GM12878 (cell line): ENCODE data around the gene TMEM167A. TPM values are rescaled to one million over a fixed set of nuclear protein-coding genes. Genes with fewer than 3 reads are reported as not detected.

Experiments used
- ATAC-seq: fragments of 200-7000 bp; cut with Tn5 transposase; 3 replicates; pipeline ENCODE4 v1.9.1; 2020; ENCODE audit warnings: mild to moderate bottlenecking, moderate library complexity
- BruUV-seq: library from RNA; stranded (reverse); fragments of 400-500 nt; replicated peaks from 2 replicates; lab custom pipeline; 2021; lab: Mats Ljungman, UMichigan
- CTCF ChIA-PET: fragments of 300-600 bp; sonication (Branson Sonifier 250); formaldehyde crosslinking; extraction: SDS; loops from one replicate; lab custom pipeline; 2021; ENCODE audit warnings: inconsistent platforms; lab: Yijun Ruan, JAX
- POLR2A ChIA-PET: fragments of 350-600 bp; formaldehyde crosslinking; extraction: SDS; loops from one replicate; lab custom pipeline; 2021; ENCODE audit warnings: inconsistent platforms; lab: Charles Lee
- RAD21 ChIA-PET: fragments of 300-600 bp; sonication (Branson Sonifier 250); formaldehyde crosslinking; loops from one replicate; lab custom pipeline; 2023; ENCODE audit warnings: antibody characterized with exemption; ENCODE audit not compliant: unreplicated experiment; lab: Charles Lee
- SMC1A ChIA-PET: fragments of 300-600 bp; sonication (Branson Sonifier 250); formaldehyde crosslinking; loops from one replicate; lab custom pipeline; 2023; ENCODE audit not compliant: unreplicated experiment, uncharacterized antibody; lab: Charles Lee
- DNase-seq: peaks from one replicate; pipeline ENCODE4 v3.0.0-alpha.2; 2011; ENCODE audit warnings: low read depth, low spot score
- FAIRE-seq: peaks from 3 replicates; lab custom pipeline; 2011; peaks lifted over from hg19 to GRCh38; lab: Jason Lieb, UNC
- H2AFZ ChIP-seq: 2 replicates; pipeline ENCODE4 v1.6.0; 2011; ENCODE audit warnings: low read depth, low read length, control low read depth; ENCODE audit not compliant: control insufficient read depth
- H3K27ac ChIP-seq: 2 replicates; pipeline ENCODE4 v1.5.1; 2011; ENCODE audit warnings: control low read depth; ENCODE audit not compliant: control insufficient read depth, insufficient read depth
- H3K27me3 ChIP-seq, 2 experiments: replicated peaks in 1 of 2; 2 replicates each; pipeline versions ENCODE4 v1.6.0 to v1.6.1; 2011; ENCODE audit warnings: low read length in 1 of 2; ENCODE audit not compliant: control insufficient read depth in 2 of 2, insufficient read depth in 2 of 2
- H3K36me3 ChIP-seq, 2 experiments: 2 replicates each; pipeline ENCODE4 v1.5.1; 2011; ENCODE audit warnings: low read length in 1 of 2; ENCODE audit not compliant: control insufficient read depth in 2 of 2, insufficient read depth in 2 of 2
- H3K4me1 ChIP-seq: 2 replicates; pipeline ENCODE4 v1.6.1; 2011; ENCODE audit warnings: mild to moderate bottlenecking, low read length, moderate library complexity, mixed read lengths; ENCODE audit not compliant: control insufficient read depth, insufficient read depth
- H3K4me2 ChIP-seq: 2 replicates; pipeline ENCODE4 v1.6.0; 2011; ENCODE audit warnings: control low read depth; ENCODE audit not compliant: control insufficient read depth, insufficient read depth
- H3K4me3 ChIP-seq: fragments of 200-600 bp; sonication (generic); 2 replicates; pipeline ENCODE4 v1.5.1; 2016
- H3K79me2 ChIP-seq: 2 replicates; pipeline ENCODE4 v1.6.0; 2011; ENCODE audit warnings: low read length; ENCODE audit not compliant: control insufficient read depth, insufficient read depth
- H3K9ac ChIP-seq: 2 replicates; pipeline ENCODE4 v1.8.0; 2011; ENCODE audit warnings: low read length, control low read depth, mixed read lengths; ENCODE audit not compliant: control insufficient read depth, insufficient read depth
- H3K9me3 ChIP-seq: replicated peaks from 3 replicates; pipeline ENCODE4 v1.5.1; 2011; ENCODE audit warnings: mild to moderate bottlenecking, low read length; ENCODE audit not compliant: control insufficient read depth, insufficient read depth
- H4K20me1 ChIP-seq: 2 replicates; pipeline ENCODE4 v1.6.0; 2011; ENCODE audit not compliant: control insufficient read depth, insufficient read depth
- CHD4 ChIP-seq: fragments of 200-600 bp; sonication (generic); IDR thresholded peaks from 2 replicates; pipeline ENCODE4 v1.6.1; 2016; ENCODE audit warnings: mild to moderate bottlenecking
- CREM ChIP-seq: IDR thresholded peaks from 2 replicates; pipeline ENCODE4 v1.6.1; 2014; ENCODE audit warnings: antibody characterized with exemption, low read depth
- HDAC2 ChIP-seq: fragments of 200-600 bp; sonication (generic); IDR thresholded peaks from 2 replicates; pipeline ENCODE4 v1.6.1; 2017
- MEF2B ChIP-seq: fragments of 450-650 bp; IDR thresholded peaks from 2 replicates; pipeline ENCODE4 v1.6.1; 2018; ENCODE audit warnings: mild to moderate bottlenecking, moderate library complexity; ENCODE audit not compliant: partially characterized antibody, poor library complexity, severe bottlenecking
- MXI1 ChIP-seq: fragments of 150-350 bp; IDR thresholded peaks from 2 replicates; pipeline ENCODE4 v1.6.1; 2011; ENCODE audit warnings: low read depth, mild to moderate bottlenecking, inconsistent platforms, low read length, improper control_type of control experiment
- NFYB ChIP-seq: IDR thresholded peaks from 2 replicates; pipeline ENCODE4 v1.6.1; 2011; ENCODE audit warnings: low read depth, mild to moderate bottlenecking, low read length, improper control_type of control experiment, moderate library complexity; ENCODE audit not compliant: insufficient read depth
- PML ChIP-seq: IDR thresholded peaks from 2 replicates; pipeline ENCODE4 v1.6.1; 2012; ENCODE audit warnings: low read length, inconsistent platforms
- POLR2AphosphoS5 ChIP-seq: IDR thresholded peaks from 2 replicates; pipeline ENCODE4 v1.6.1; 2011; ENCODE audit warnings: mild to moderate bottlenecking, low read length, inconsistent platforms
- POU2F2 ChIP-seq: IDR thresholded peaks from 3 replicates; pipeline ENCODE4 v1.6.1; 2011; ENCODE audit warnings: low read depth, mild to moderate bottlenecking, low read length, borderline replicate concordance
- RAD21 ChIP-seq: IDR thresholded peaks from 2 replicates; pipeline ENCODE4 v1.6.1; 2011; ENCODE audit warnings: mild to moderate bottlenecking, low read depth, low read length, moderate library complexity; ENCODE audit not compliant: insufficient read depth
- RELB ChIP-seq: fragments of 450-650 bp; IDR thresholded peaks from 2 replicates; pipeline ENCODE4 v1.6.1; 2017; ENCODE audit warnings: low read depth, mild to moderate bottlenecking, moderate library complexity
- SUPT20H ChIP-seq: IDR thresholded peaks from 2 replicates; pipeline ENCODE4 v1.6.1; 2011; ENCODE audit warnings: low read depth, mild to moderate bottlenecking, low read length, moderate library complexity, borderline replicate concordance; ENCODE audit not compliant: control insufficient read depth
- WGBS: methylation state at CpG from one replicate; pipeline ENCODE4 v1.1.6; 2016; ENCODE audit warnings: low lambda C conversion rate; ENCODE audit not compliant: insufficient replicate concordance, insufficient coverage; ENCODE audit errors: missing lambda C conversion rate; 5-methylcytosine and 5-hydroxymethylcytosine counted together
- in situ Hi-C: fragments of 300-500 bp; cut with MboI; formaldehyde crosslinking; loops from 9 replicates; pipeline ENCODE4 v1.14.3; 2018; ENCODE audit warnings: mixed read lengths
- intact Hi-C: fragments of 100-400 bp; cut with micrococcal nuclease; formaldehyde crosslinking; loops from one replicate; pipeline ENCODE4 v1.14.2; 2022; ENCODE audit not compliant: unreplicated experiment
- polyA plus RNA-seq, 11 experiments: library from polyadenylated mRNA; depleted of rRNA in 4 of 11; unstranded in 6 of 11; stranded (reverse) in 5 of 11; fragments of >200 nt; fragmentation: Nextera tagmentation in 4 of 11; fragmentation: Illumina TruSeq in 1 of 11; extraction: Ambion mirVana in 4 of 11; extraction: Trizol in 1 of 11; gene quantifications; 1 replicate in 1 of 11; 2 replicates in 10 of 11; pipeline versions ENCODE4 v1.2.1 to v1.2.3, GENCODE V29; 2011 to 2016; ENCODE audit warnings: inconsistent platforms in 2 of 11, missing spikeins in 2 of 11, low read depth in 1 of 11
- total RNA-seq, 4 experiments: library from RNA; depleted of rRNA in 3 of 4; stranded (reverse); fragments of >200 nt in 3 of 4; fragmentation: Illumina TruSeq in 1 of 4; extraction: Trizol in 1 of 4; gene quantifications; 2 replicates each; pipeline versions ENCODE4 v1.2.1 to v1.2.3, GENCODE V29; 2013 to 2021
- TF ChIP-seq, protein P1 (sequence below): fragments of 450-650 bp; formaldehyde crosslinking; IDR thresholded peaks from 2 replicates; pipeline ENCODE4 v1.4.0; 2020; ENCODE audit warnings: mild to moderate bottlenecking, moderate library complexity
- TF ChIP-seq, protein P2 (sequence below): fragments of 150-350 bp; IDR thresholded peaks from 2 replicates; pipeline ENCODE4 v1.6.1; 2016; ENCODE audit warnings: low read depth, low read length

Gene TMEM167A
- total and polyA plus RNA-seq, 10 of the 15 experiments (the other 5 are each of a cell fraction or from before 2014, with no cell fraction given), result 29.5 to 363 (median 85.6) TPM

- Histone ChIP-seq H3K9ac (peak overlapping the region; percentile 85), H3K4me2 (peak overlapping the region; percentile 36; the same call in 1 of the 2 replicates), H3K36me3 (no peaks in the 10 kb centered on the region; a peak in 1 of 4 replicates), H3K27ac (peak overlapping the region; percentile 94), H2AFZ (peak overlapping the region; percentile 84), H3K79me2 (peaks cover 60% of the 10 kb centered on the region), H3K4me3 (peak overlapping the region; percentile 87), H3K9me3 (peaks cover 2% of the 10 kb centered on the region; the same call in 2 of the 3 replicates), H4K20me1 (no peaks in the 10 kb centered on the region), H3K4me1 (no peaks in the 10 kb centered on the region), H3K27me3 (no peaks in the 10 kb centered on the region)
- CTCF ChIA-PET, result interaction anchor here (0.8 to 0.9 kb wide), 2 partner anchors 12 to 352 kb away, joined by 3 read pairs; no protein-coding TSS in a partner anchor
- RAD21 ChIA-PET, result interaction anchor here (0.8 to 2.0 kb wide), 6 partner anchors 16 to 259 kb away, joined by 3 to 4 read pairs (median 3); no protein-coding TSS in a partner anchor
- TSS peak; percentile 89 for BruUV-seq
- in situ Hi-C loops (no loop called here), intact Hi-C loops (loop anchor here (2.0 to 10.0 kb wide), 5 partner anchors 191 to 803 kb away; partner anchors contain the start of gene RPS23)
- ATAC-seq (peak; percentile 12), FAIRE-seq (no peak), DNase-seq (no peak)
- WGBS, result under 1% methylated on average over 14 of the region's 14 CpGs
- SMC1A ChIA-PET, result interaction anchor here (1.2 to 1.9 kb wide), 4 partner anchors 8 to 66 kb away, joined by 3 to 5 read pairs (median 5); no protein-coding TSS in a partner anchor
- POLR2A ChIA-PET, result interaction anchor here (1.2 to 2.3 kb wide), 3 partner anchors 8 to 19 kb away, joined by 3 to 7 read pairs (median 6); no protein-coding TSS in a partner anchor
- TF ChIP-seq SUPT20H (no peak), NFYB (peak; percentile 71), CHD4 (no peak), CREM (no peak), MEF2B (no peak), RAD21 (0 out of 2 replicates have a peak, but pooled peaks have one; percentile 6), PML (0 out of 2 replicates have a peak, but pooled peaks have one; percentile 29), POLR2AphosphoS5 (no peak), HDAC2 (no peak), POU2F2 (no peak), MXI1 (no peak), RELB (no peak)
- TF ChIP-seq, protein P1, sequence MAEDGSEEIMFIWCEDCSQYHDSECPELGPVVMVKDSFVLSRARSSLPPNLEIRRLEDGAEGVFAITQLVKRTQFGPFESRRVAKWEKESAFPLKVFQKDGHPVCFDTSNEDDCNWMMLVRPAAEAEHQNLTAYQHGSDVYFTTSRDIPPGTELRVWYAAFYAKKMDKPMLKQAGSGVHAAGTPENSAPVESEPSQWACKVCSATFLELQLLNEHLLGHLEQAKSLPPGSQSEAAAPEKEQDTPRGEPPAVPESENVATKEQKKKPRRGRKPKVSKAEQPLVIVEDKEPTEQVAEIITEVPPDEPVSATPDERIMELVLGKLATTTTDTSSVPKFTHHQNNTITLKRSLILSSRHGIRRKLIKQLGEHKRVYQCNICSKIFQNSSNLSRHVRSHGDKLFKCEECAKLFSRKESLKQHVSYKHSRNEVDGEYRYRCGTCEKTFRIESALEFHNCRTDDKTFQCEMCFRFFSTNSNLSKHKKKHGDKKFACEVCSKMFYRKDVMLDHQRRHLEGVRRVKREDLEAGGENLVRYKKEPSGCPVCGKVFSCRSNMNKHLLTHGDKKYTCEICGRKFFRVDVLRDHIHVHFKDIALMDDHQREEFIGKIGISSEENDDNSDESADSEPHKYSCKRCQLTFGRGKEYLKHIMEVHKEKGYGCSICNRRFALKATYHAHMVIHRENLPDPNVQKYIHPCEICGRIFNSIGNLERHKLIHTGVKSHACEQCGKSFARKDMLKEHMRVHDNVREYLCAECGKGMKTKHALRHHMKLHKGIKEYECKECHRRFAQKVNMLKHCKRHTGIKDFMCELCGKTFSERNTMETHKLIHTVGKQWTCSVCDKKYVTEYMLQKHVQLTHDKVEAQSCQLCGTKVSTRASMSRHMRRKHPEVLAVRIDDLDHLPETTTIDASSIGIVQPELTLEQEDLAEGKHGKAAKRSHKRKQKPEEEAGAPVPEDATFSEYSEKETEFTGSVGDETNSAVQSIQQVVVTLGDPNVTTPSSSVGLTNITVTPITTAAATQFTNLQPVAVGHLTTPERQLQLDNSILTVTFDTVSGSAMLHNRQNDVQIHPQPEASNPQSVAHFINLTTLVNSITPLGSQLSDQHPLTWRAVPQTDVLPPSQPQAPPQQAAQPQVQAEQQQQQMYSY (CRISPR knock-in tag), result no peak
- TF ChIP-seq, protein P2, sequence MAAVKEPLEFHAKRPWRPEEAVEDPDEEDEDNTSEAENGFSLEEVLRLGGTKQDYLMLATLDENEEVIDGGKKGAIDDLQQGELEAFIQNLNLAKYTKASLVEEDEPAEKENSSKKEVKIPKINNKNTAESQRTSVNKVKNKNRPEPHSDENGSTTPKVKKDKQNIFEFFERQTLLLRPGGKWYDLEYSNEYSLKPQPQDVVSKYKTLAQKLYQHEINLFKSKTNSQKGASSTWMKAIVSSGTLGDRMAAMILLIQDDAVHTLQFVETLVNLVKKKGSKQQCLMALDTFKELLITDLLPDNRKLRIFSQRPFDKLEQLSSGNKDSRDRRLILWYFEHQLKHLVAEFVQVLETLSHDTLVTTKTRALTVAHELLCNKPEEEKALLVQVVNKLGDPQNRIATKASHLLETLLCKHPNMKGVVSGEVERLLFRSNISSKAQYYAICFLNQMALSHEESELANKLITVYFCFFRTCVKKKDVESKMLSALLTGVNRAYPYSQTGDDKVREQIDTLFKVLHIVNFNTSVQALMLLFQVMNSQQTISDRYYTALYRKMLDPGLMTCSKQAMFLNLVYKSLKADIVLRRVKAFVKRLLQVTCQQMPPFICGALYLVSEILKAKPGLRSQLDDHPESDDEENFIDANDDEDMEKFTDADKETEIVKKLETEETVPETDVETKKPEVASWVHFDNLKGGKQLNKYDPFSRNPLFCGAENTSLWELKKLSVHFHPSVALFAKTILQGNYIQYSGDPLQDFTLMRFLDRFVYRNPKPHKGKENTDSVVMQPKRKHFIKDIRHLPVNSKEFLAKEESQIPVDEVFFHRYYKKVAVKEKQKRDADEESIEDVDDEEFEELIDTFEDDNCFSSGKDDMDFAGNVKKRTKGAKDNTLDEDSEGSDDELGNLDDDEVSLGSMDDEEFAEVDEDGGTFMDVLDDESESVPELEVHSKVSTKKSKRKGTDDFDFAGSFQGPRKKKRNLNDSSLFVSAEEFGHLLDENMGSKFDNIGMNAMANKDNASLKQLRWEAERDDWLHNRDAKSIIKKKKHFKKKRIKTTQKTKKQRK, result no peak
These were observed 568 bp upstream of the TMEM167A start for GRCh38 chr5:83077662-83078261.
